Loucy (cell line): ENCODE results near the gene LNP1.

Experiments
- CTCF ChIP-seq: fragments of 200-600 bp; sonication (generic); conservative IDR thresholded peaks from 2 replicates; pipeline ENCODE4 v1.5.1; 2014; ENCODE audit warnings: mild to moderate bottlenecking, antibody characterized with exemption, low read length
- EZH2phosphoT487 ChIP-seq: fragments of 200-600 bp; IDR thresholded peaks from 2 replicates; pipeline ENCODE4 v1.6.1; 2018; ENCODE audit warnings: antibody characterized with exemption, mild to moderate bottlenecking, moderate library complexity, borderline replicate concordance

DNA sequence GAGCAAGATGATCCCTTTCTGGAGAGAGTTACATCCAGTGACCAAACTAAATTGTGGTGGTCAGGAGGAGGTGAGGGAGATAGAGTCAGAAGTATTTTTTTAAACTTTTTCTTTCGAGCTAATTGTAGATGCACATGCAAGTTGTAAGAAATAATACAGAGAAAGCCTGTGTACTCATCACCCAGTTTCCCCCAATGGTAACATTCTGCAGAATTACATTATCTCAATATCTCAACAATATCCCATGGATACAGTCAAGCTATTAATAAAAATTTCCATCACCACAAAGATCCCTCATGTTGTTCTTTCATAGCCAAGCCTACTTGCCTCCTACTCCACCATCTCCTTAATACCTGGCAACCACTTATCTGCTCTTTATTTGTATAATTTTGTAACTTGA is 87.8 kb downstream of the LNP1 start:
- TF ChIP-seq CTCF (no peak), EZH2phosphoT487 (no peak)
